T-helper 22 cell (primary cell): Measurements from ENCODE around the gene METTL22.
A peak's percentile ranks its signal among the peaks of the same experiment; 100 is the strongest.

ENCODE experiments used
- DNase-seq: peaks from one replicate; pipeline ENCODE4 v3.0.0-alpha.2; 2020; ENCODE audit warnings: low read depth

METTL22 gene

GRCh38 chr16:8668113-8668512 is 46.6 kb downstream of the METTL22 start:
- no peak for DNase-seq

- DNase-seq = no peak
These were observed 48.0 kb downstream of the METTL22 start for GRCh38 chr16:8669481-8669880.

DNA sequence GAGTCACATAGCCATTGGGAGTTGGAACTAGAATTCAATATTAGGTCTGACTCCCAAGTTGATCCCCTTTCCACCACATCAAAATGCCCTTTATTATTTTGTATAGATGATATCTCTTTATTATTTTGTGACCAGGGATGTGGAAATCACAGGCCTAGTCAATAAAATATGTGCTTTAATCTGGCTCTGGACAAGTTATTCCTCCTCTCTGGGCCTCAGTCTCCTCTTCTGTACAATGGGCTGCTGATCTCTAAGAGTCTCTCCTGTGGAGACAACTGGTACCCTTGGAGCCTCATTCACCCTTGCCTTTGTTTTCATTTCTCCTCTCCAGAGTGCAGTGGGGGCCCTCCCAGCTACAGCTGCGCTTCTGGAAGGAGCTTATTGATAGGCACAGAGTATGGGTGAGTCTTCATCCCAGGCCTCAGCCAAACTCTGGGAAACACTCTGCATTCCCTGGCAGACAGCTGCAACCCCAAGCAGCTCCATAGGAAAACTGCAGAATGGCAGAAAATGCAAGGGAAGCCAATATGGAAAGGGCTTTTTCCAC is 48.6 kb downstream of the METTL22 start:
- DNase-seq = no peak

DNA sequence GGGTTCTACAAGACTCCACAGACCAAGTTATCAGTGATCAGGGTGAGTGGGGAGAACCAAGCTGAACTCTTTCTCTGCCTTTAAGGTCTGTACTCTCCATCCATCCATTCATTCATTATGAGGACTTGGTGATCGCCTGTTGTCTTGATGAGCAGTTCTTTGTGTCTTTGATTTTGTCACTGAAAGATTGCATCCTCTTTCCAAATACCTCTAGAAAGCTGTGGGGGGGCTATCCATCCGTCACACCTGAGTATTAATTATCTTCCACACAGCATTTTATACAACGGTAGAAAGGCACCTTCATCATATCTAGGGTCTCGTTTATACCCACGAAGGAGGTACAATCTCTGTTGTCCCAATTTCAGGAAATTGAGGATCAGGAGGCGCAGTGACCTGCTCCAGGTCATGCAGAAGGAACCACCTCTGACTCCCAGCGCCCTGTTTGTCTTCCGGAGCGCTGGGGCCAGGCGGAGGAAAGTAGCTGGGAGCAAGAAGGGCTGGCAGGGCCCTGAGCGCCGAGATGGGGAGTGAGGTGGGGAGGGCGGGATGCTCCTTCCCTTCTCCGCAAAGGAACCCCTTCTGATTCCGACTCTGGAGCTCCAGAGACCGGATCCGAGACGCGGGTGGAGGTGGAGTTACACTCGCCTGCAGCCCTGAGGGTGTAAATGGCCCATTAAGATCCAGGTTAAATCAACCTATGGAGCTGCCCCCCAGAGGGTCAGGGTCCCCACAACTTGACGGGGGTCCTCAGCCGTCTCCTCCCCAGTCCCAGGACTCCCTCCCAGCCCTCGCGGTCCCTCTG is 52.3 kb downstream of the METTL22 start:
- DNase-seq = no peak

- DNase-seq = peak; percentile 84
These were observed 53.0 kb downstream of the METTL22 start, which contains the start of gene ABAT for GRCh38 chr16:8674413-8675022. TSS of gene ABAT (plus strand) at chr16:8674617. CDS start at chr16:8735740, 61,123 bp downstream.

DNA sequence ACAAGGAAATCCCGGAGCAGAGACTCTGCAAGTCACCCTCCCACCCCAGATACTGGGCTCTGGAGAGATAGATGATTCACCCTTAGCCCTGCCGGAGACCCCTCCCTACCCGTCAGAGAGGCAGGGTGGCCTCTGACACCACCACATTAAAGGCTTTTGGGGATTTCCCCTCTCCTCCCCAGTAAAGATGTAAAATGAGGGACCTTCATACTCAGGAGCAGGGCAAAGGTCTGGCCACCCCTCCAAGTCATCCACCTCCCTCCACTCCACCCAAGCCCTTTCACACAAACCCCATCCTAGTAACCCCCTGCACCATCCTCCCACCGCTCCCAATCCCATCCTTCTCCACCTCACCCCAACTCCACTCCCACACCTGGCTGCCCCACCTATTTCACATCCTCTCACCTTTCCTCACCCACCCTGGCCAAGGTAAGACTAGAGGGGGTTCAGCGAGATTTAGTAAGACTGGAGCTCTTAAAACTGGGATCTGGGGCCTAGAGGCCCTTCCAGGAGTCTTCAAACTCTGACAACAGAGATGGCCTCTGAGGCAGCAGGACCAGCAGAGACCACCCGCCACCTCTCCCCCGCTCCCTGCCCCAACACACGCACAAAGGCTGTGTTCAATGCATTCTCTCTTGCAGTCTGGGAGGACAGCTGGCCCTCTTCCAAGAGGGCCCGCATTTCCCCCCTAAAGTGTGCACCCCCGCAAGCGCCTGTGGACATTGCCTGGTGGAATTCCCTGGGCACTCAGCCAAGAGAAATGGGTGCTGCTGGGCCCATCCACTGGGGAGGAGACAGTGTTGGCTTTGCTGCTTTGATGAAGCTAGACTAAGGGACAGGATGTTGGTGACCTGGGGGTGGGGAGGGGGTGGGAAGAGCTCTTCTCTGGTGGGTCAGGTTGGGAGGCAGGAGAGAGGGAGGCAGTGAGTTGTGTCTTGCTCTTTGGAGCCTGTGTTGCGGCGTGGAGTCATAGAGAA is 54.0 kb downstream of the METTL22 start:
- DNase-seq = peak; percentile 47

- no peak for DNase-seq
These were observed 54.7 kb downstream of the METTL22 start for GRCh38 chr16:8676160-8676547.

DNA sequence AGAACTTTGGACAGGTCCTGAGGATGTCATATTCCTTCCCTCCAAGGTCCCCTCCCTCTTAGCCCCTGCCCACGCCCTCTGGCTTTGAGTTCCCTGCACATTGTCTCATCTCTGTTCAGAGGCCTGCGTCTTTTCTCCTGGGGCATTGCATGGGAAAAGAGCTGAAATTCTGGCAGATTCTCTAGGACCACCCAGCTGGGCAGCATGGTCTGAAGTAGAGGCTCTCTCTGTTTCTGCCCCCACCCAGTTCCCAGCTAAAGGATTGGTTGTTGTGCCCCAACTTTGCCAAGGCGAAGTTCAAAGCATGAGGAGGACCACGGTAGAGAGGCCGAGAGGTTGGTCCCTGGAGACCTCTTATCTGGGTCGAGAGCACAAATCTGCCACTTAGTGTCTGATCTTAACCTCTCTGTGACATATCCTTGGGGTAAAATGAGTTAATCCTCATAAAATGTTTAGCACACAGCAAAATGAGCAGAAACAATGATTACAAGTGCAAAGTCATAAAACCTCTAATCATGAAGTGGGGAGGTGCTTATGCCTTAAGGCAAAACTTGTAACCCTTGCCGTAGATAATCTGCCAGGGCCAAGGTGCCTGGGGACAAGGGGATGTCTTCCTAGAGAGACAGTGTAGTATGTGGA is 55.4 kb downstream of the METTL22 start:
- DNase-seq = no peak

DNA sequence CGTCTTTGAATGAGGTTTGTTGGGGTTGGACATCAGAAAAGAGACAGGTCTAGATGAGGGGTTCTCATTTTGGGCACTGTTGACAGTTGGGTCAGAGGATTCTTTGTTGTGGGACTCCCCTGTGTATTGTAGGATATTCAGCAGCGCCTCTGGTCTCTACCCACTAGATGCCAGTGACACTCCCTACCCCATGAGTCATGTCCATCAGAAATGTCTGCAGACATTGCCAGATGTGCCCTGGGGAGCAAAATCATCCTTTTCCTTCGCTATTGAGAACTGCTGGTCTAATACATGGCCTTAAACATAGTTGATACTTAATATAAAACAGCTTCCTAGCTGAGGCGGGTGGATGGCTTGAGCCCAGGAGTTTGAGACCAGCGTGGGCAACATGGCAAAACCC is 56.0 kb downstream of the METTL22 start:
- DNase-seq = no peak

- DNase-seq = no peak
These were observed 56.8 kb downstream of the METTL22 start for GRCh38 chr16:8678068-8678927.

DNA sequence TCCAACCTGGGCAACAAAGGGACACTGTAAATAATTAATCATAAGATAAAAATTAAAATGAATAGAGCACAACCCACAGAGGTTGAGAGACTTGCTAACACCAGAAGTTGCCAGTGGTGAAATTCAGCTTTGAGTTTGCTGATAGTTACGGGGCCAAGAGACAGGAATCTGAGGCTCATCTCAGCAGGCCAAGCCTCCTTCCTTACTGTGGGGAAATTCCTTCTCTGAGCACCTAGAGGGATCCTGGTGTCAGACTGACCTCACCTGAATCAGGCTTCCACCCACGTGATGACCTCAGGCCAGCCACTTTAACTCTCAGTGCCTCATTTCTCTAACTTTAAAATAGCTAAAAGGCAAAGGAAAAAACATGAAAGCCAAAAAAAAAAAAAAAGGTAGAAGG is 57.7 kb downstream of the METTL22 start:
- DNase-seq = no peak

GRCh38 chr16:8682551-8683259 is 61.2 kb downstream of the METTL22 start:
- no peak for DNase-seq

- no peak for DNase-seq
These were observed 62.1 kb downstream of the METTL22 start for GRCh38 chr16:8683640-8684039.

DNA sequence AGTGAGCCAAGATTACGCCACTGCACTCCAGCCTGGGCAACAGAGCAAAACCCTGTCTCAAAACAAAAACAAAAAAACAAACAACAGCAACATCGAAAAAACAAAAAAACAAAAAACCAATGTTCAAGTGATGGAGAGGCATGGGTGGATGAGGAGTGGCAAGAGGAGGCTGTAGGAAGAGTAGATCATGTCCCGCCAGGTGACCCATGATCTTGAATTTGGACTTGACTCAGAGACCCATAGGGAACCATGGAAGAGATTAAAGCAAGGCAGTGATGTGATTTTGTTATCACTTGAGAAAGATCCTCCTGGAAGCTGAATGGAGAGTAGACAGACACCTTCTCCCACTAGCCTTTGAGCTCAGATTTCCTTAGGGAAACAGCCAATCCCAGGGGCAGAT is 64.1 kb downstream of the METTL22 start:
- no peak for DNase-seq

DNA sequence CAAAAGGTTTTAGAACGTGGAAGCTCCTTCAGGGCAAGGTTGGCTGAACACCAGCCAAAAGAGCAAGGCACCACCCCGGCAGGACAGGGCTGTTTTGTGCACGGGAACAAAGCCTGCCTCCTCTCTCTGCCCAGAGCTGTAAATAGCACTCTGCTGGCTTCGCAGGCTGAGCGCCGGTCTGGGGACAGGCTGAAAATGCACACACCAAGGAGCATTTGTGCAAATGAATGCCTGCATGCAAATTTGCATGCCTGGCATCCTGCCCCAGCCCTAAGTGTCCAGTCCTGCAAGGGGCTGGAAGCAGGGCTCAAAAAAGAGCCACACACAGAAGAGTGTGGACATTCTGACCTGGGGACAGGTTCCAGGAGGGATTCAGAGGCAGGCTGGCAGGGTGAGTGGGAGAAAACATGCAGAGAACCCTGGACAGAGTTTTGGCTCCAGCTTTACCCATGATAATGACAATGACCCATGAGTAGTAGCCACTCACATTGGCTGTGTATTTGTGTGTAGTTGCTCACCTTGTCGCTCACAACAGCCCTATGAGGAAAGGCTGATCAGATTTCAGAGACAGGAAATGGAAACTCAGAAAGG is 64.6 kb downstream of the METTL22 start:
- DNase-seq = no peak

- DNase-seq = no peak
These were observed 65.4 kb downstream of the METTL22 start for GRCh38 chr16:8686879-8687278.

- no peak for DNase-seq
These were observed 68.2 kb downstream of the METTL22 start for GRCh38 chr16:8689686-8690085.

DNA sequence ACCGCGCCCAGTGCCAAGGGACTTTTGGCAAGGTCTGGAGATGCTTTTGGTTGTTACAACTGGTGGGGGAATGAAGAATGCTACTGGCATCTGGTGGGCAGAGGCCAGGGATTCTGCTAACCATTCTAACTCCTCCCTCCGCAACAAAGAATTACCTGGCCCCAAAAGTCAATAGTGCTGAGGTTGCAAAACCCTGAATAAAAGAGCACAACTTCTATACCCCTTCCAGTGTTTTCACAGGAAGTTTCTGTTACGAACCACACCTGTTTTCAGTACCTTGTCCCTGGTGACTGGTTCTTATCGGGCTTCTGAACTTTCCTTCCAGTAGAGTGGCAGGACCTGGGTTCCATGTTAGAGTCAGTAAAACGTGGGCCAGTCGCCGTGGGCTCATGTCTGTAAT is 70.2 kb downstream of the METTL22 start:
- no peak for DNase-seq
